GM12875 (cell line): ENCODE measurements around the gene NIPAL4.
"Not testable (repeated sequence)": the region's sequence is repeated elsewhere in the genome, so short reads cannot be mapped to it uniquely, and the experiment has no call there.

Experiments used
- H3K4me3 ChIP-seq: one replicate; pipeline ENCODE4 v1.5.1; 2011; ENCODE audit warnings: low read depth, low read length, control low read depth
- CTCF ChIP-seq: IDR thresholded peaks from 2 replicates; pipeline ENCODE4 v1.5.1; 2011; ENCODE audit warnings: low read depth, mild to moderate bottlenecking, control low read depth, inconsistent platforms, low read length, moderate library complexity, borderline replicate concordance; ENCODE audit not compliant: insufficient read depth

NIPAL4 gene

GRCh38 chr5:157459715-157460599 lies at the start of gene NIPAL4:
TSS of gene NIPAL4 (plus strand) at chr5:157460213. CDS start at chr5:157460321, 108 bp downstream.
- TF ChIP-seq CTCF = no peak
- H3K4me3 ChIP-seq = peak within 1 kb of the TSS; percentile 47

- TF ChIP-seq CTCF = no peak
- H3K4me3 ChIP-seq = no peak overlapping the region
Measured at GRCh38 chr5:157415838-157416237, 44.2 kb upstream of the NIPAL4 start.

GRCh38 chr5:157419521-157419920 lies 40.5 kb upstream of the NIPAL4 start:
- H3K4me3 ChIP-seq = not testable (repeated sequence)

GRCh38 chr5:157429920-157430319 lies 30.1 kb upstream of the NIPAL4 start:
- H3K4me3 ChIP-seq = not testable (repeated sequence)

- H3K4me3 ChIP-seq = no peak overlapping the region
- TF ChIP-seq CTCF = peak; percentile 26; the same call in 1 of the 2 replicates
Measured at GRCh38 chr5:157431544-157432200, 28.3 kb upstream of the NIPAL4 start.

- H3K4me3 ChIP-seq = no peak overlapping the region
- TF ChIP-seq CTCF = no peak
Measured at GRCh38 chr5:157434096-157434495, 25.9 kb upstream of the NIPAL4 start.

- TF ChIP-seq CTCF = no peak
- no peak overlapping the region for H3K4me3 ChIP-seq
Measured at GRCh38 chr5:157443041-157443549, 16.9 kb upstream of the NIPAL4 start.

GRCh38 chr5:157444224-157444623 lies 15.8 kb upstream of the NIPAL4 start:
- no peak overlapping the region for H3K4me3 ChIP-seq
- no peak for TF ChIP-seq CTCF
